OCI-LY3 (cell line): ENCODE data around the gene AIPL1.
"Not testable (repeated sequence)": the region's sequence is repeated elsewhere in the genome, so short reads cannot be mapped to it uniquely, and the experiment has no call there.

Experiments
- H2AFZ ChIP-seq: fragments of 200-600, 300-600 bp; shearing (Covaris generic); 2 replicates; pipeline ENCODE4 v1.6.0; 2014; ENCODE audit warnings: antibody characterized with exemption, low read depth, low read length
- H3K27ac ChIP-seq: fragments of 200-600, 300-600 bp; sonication (generic); 2 replicates; pipeline ENCODE4 v1.5.1; 2014; ENCODE audit warnings: mild to moderate bottlenecking, low read length, moderate library complexity, mixed read lengths
- H3K27me3 ChIP-seq: fragments of 200-600, 300-600 bp; sonication (generic); 2 replicates; pipeline ENCODE4 v1.6.1; 2014; ENCODE audit warnings: low read depth, low read length, mixed read lengths
- H3K36me3 ChIP-seq: fragments of 200-600, 300-600 bp; sonication (generic); replicated peaks from 2 replicates; pipeline ENCODE3; 2014; ENCODE audit warnings: low read depth, low read length, mixed read lengths
- H3K4me1 ChIP-seq: fragments of 300-600, 200-600 bp; sonication (generic); 2 replicates; pipeline ENCODE4 v1.6.1; 2014; ENCODE audit warnings: low read length, mixed read lengths
- H3K4me2 ChIP-seq: fragments of 200-600, 300-600 bp; sonication (generic); 2 replicates; pipeline ENCODE4 v1.6.1; 2014; ENCODE audit warnings: low read length, mixed read lengths
- H3K4me3 ChIP-seq: fragments of 300-600, 200-600 bp; sonication (generic); 2 replicates; pipeline ENCODE4 v1.5.1; 2014; ENCODE audit warnings: antibody characterized with exemption, mild to moderate bottlenecking, low read length, moderate library complexity
- H3K79me2 ChIP-seq: fragments of 300-600, 200-600 bp; shearing (Covaris generic); 2 replicates; pipeline ENCODE4 v1.6.1; 2014; ENCODE audit warnings: mild to moderate bottlenecking, low read length, mixed read lengths
- H3K9ac ChIP-seq: fragments of 300-600, 200-600 bp; shearing (Covaris generic); 2 replicates; pipeline ENCODE4 v1.6.0; 2014; ENCODE audit warnings: mild to moderate bottlenecking, low read length, moderate library complexity
- H3K9me3 ChIP-seq: fragments of 200-600, 300-600 bp; shearing (Covaris generic); 2 replicates; pipeline ENCODE4 v1.6.1; 2014; ENCODE audit warnings: low read length, mixed read lengths; ENCODE audit not compliant: insufficient read depth
- H4K20me1 ChIP-seq: fragments of 200-600, 300-600 bp; sonication (generic); 2 replicates; pipeline ENCODE4 v1.6.1; 2016; ENCODE audit warnings: low read length, mixed read lengths; ENCODE audit not compliant: insufficient read depth
- CTCF ChIP-seq: fragments of 200-600, 300-600 bp; sonication (generic); IDR thresholded peaks from 2 replicates; pipeline ENCODE4 v1.5.1; 2014; ENCODE audit warnings: antibody characterized with exemption, low read length, low read depth
- EZH2phosphoT487 ChIP-seq: fragments of 200-600 bp; shearing (Covaris generic); IDR thresholded peaks from 2 replicates; pipeline ENCODE4 v1.6.1; 2018; ENCODE audit warnings: antibody characterized with exemption, mixed run types, low read depth

Gene AIPL1

GRCh38 chr17:6435051-6435450, at the start of gene AIPL1:
Gene AIPL1 (minus strand): TSS chr17:6435121. CDS start chr17:6435104, 17 bp downstream.
- H3K9me3 ChIP-seq = no peaks in the 10 kb centered on the region
- no peak within 1 kb of the TSS for H2AFZ ChIP-seq
- H3K36me3 ChIP-seq = no peaks in the 10 kb centered on the region
- H3K79me2 ChIP-seq = no peaks in the 10 kb centered on the region
- H3K9ac ChIP-seq = no peak within 1 kb of the TSS
- H3K4me2 ChIP-seq = no peak within 1 kb of the TSS
- no peaks in the 10 kb centered on the region for H3K4me1 ChIP-seq
- no peak within 1 kb of the TSS for H3K27ac ChIP-seq
- no peak for TF ChIP-seq CTCF
- TF ChIP-seq EZH2phosphoT487 = no peak
- H3K4me3 ChIP-seq = no peak within 1 kb of the TSS
- peaks cover 11% of the 10 kb centered on the region for H3K27me3 ChIP-seq
- H4K20me1 ChIP-seq = no peaks in the 10 kb centered on the region

GRCh38 chr17:6483507-6483906, 48.6 kb upstream of the AIPL1 start:
- no peaks in the 10 kb centered on the region for H3K36me3 ChIP-seq
- H3K79me2 ChIP-seq = no peaks in the 10 kb centered on the region
- no peaks in the 10 kb centered on the region for H4K20me1 ChIP-seq
- no peak overlapping the region for H3K27ac ChIP-seq
- no peaks in the 10 kb centered on the region for H3K9me3 ChIP-seq
- no peaks in the 10 kb centered on the region; the same call in 1 of the 2 replicates for H3K27me3 ChIP-seq
- H3K4me3 ChIP-seq = no peak overlapping the region
- H3K9ac ChIP-seq = no peak overlapping the region
- no peak overlapping the region for H2AFZ ChIP-seq
- TF ChIP-seq EZH2phosphoT487 (no peak), CTCF (no peak)
- H3K4me2 ChIP-seq = no peak overlapping the region
- no peaks in the 10 kb centered on the region for H3K4me1 ChIP-seq

DNA sequence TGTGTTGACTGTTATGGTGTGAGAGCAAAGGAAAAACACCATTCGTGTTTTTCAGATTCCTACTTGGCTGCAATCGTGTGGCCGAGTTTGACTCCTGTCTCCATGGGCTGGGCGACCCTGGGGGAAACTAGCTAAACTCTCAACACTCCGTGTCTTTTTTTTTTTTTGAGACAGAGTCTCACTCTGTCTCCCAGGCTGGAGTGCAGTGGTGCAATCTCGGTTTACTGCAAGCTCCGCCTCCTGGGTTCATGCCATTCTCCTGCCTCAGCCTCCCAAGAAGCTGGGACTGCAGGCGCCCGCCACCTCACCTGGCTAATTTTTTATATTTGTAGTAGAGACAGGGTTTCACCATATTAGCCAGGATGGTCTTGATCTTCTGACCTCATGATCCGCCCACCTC, 47.9 kb upstream of the AIPL1 start:
- H3K27me3 ChIP-seq, H3K4me1 ChIP-seq, H3K4me3 ChIP-seq, H3K9me3 ChIP-seq, H3K4me2 ChIP-seq, H4K20me1 ChIP-seq, H2AFZ ChIP-seq, H3K27ac ChIP-seq, H3K9ac ChIP-seq, H3K36me3 ChIP-seq, H3K79me2 ChIP-seq: not testable (repeated sequence)

- Histone ChIP-seq H3K4me1 (no peaks in the 10 kb centered on the region), H3K36me3 (no peaks in the 10 kb centered on the region), H3K27ac (no peak overlapping the region)
These were observed 47.2 kb upstream of the AIPL1 start for GRCh38 chr17:6482105-6482455.

More at GRCh38 chr17:6482105-6482455, 47.2 kb upstream of the AIPL1 start:
- Histone ChIP-seq H3K27me3 (no peaks in the 10 kb centered on the region; the same call in 1 of the 2 replicates), H3K79me2 (no peaks in the 10 kb centered on the region), H3K4me2 (no peak overlapping the region), H3K4me3 (no peak overlapping the region), H3K9me3 (no peaks in the 10 kb centered on the region), H3K9ac (no peak overlapping the region), H2AFZ (no peak overlapping the region), H4K20me1 (no peaks in the 10 kb centered on the region)
- TF ChIP-seq EZH2phosphoT487 (no peak), CTCF (no peak)
